Skeletal muscle cell (primary cell): ENCODE results near the gene HYOU1.
"Not testable (repeated sequence)": the region's sequence is repeated elsewhere in the genome, so short reads cannot be mapped to it uniquely, and the experiment has no call there.

Experiments used
- DNase-seq: peaks from one replicate; pipeline ENCODE4 v3.0.0-alpha.2; 2010; ENCODE audit warnings: low read depth
- H3K4me3 ChIP-seq: 2 replicates; pipeline ENCODE4 v1.5.1; 2011; ENCODE audit warnings: low read depth, mild to moderate bottlenecking, control low read depth, low read length, moderate library complexity

HYOU1 gene

DNA sequence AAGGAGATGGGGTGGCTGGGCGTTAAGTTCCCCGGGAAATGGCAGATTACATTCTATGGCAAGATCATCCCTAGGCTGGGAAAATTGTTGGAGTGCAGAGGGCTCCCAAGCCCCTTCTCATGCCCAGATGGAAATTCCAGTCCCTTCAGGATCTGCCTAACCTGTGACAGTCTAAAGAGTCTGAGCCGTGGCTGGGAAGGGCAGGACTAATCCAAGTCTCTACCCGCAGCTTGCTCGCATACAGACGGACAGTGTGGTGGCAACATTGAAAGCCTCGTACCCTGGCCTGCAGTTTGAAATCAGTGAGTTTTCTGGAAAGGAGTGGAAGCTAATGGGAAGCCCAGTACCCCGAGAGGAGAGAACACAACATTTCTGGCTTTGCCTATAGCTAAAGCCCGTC is 31.4 kb upstream of the HYOU1 start:
- DNase-seq: no peak

DNA sequence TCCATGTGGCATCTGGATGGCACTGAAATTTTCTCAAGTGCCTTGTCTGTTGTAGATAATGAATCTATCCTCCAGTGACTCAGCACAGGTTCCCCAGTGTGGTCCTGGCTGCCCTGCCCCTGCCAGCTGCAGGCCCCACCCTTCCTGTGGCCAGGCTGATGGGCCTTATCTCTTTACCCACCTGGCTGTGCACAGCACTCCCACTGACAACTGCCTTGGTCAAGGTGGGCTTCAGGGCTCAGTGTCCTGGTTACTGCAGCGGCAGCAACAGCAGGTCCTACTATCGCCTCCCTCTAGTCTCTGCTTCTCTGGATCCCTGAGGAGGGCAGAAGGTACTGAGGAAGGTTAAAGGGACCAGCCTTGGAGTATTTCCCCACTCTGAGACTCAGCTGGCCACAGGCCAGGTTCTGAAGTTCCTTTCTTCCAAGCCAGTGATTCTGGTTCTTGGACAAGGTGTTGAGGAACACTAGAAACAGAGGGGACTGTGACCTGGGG is 30.8 kb upstream of the HYOU1 start:
- no peak for DNase-seq
- H3K4me3 ChIP-seq: no peak overlapping the region

More for the DNA sequence above, 31.4 kb upstream of the HYOU1 start:
- H3K4me3 ChIP-seq: no peak overlapping the region

DNA sequence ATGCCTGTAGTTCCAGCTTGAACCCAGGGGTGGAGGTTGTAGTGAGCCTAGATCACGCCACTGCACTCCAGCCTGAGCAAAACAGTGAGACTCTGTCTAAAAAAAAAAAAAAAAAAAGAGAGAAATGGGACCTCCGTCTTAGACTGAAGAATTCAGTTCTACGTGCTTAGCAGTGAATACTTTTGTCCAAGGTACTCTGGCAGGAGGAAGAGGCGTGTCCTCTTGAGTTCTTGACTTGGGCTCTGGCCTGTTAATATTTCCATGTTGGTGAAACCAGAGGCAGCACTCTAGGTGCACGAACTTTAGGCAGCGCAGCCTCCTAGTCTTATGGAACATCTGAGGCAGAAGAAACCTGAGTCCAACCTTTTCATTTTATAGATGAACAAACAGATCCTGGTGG is 30.1 kb upstream of the HYOU1 start:
- no peak overlapping the region for H3K4me3 ChIP-seq
- no peak for DNase-seq

DNA sequence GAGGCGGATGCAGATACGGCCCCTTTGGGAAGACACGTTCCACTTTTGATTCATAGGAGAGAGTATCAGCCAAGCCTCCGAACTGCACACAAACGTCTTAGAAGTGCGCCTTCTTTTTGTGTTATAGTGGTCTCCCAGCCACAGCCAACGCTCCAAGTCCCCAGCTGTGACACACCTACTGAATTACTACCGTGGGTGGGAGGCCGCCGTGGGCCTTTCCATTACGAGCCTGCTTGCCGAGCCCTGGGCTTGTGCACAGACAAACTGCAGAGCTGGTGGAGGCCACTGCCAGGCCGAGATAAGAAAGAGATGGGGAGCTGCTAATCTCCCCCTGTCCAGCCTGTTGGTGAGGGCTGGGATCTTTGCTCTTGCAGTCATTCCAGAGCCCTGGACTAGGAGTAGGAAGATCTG is 28.4 kb upstream of the HYOU1 start:
- DNase-seq: no peak
- H3K4me3 ChIP-seq: peak overlapping the region; percentile 86

DNA sequence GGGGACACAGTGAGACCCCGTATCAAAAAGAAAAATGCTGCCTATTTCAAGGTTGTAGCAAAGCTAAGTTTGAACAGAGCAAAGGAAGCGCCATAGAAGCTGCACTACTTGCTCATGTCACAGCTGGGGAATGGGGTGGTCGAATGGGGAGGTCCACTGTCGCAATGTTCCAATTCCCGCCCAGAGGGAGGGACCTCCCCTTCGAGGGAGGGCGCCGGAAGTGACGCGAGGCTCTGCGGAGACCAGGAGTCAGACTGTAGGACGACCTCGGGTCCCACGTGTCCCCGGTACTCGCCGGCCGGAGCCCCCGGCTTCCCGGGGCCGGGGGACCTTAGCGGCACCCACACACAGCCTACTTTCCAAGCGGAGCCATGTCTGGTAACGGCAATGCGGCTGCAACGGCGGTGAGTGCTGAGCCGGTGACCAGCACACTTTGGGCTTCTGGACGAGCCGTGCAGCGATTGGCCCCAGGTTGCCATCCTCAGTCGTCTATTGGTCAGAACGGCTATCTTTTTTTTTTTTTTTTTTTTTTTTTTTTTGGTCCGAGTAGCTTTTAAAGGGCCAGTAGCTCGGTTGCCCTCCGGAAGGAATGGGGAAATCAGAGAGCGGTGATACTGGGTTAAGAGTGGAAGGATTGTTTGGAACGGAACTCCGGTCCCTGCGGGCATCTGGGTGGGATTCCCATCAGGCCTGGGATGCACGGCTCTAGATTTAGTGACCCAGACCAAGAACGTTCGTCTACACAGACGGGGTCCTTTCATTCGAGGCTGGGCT is 27.8 kb upstream of the HYOU1 start, which contains the start of gene HMBS:
Gene HMBS, plus strand, starts transcription at position 219 of the 774 bp plus-strand sequence. Its CDS starts 153 bp downstream, at position 372.
- peak; percentile 88 for DNase-seq
- H3K4me3 ChIP-seq: peak within 1 kb of the TSS; percentile 86

DNA sequence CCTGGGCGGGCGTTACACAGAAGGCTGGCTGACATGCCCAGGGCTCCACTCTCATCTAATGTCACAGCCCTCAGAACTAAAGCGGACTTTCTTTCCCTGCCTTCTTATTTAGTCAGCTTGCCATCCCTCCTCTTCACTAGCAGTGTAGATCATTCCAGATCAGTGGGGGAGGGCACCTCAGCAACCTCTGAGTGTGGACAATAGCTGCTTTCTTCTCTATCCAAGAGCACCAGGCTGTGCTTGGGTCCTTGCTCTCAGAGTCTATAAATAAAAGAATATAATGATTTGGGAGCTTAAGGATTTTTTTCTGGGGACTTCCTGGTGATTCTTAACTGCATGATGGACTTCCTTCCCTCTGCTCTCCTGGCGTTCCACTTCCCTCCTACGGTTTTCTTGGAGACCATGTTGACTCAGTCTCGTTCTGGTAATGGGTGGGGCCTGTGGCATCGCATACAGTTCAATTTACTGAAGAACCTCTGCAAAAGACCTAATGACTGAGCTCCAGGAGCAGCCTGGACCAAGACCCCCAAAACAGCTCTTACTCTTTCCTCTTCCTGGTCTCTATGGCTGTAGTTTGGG is 24.8 kb upstream of the HYOU1 start:
- DNase-seq: no peak
- no peak overlapping the region for H3K4me3 ChIP-seq

DNA sequence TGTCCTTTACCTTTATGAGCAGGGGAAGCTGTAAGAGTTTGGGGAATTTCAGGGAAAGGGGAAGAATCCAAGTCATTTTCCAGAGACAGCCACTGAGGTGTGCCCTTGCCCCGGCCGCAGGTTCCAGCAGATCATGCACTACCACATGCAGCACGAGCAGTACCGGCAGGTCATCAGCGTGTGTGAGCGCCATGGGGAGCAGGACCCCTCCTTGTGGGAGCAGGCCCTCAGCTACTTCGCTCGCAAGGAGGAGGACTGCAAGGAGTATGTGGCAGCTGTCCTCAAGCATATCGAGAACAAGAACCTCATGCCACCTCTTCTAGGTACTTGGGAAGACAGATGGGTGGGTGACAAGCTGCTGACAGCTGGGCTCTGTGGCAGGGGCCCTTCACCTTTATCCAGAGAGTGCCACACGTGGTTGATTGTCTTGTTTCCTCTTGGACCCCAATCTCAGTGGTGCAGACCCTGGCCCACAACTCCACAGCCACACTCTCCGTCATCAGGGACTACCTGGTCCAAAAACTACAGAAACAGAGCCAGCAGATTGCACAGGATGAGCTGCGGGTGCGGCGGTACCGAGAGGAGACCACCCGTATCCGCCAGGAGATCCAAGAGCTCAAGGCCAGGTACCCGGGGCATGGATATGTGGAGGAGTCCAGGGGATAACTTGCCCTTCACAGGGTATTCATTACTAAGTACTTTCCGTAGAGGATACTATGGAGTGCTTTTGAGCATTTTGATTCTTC is 21.8 kb upstream of the HYOU1 start:
- DNase-seq: no peak
- no peak overlapping the region for H3K4me3 ChIP-seq

DNA sequence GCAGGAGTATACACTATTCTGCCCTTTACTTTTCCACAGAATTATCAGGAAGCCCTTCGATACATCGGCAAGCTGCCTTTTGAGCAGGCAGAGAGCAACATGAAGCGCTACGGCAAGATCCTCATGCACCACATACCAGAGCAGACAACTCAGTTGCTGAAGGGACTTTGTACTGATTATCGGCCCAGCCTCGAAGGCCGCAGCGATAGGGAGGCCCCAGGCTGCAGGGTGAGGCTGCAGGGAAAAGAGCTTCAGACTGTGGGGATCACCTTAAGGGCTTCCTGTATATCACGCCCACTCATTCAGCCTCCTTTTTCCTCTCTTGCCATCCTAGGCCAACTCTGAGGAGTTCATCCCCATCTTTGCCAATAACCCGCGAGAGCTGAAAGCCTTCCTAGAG is 20.8 kb upstream of the HYOU1 start:
- H3K4me3 ChIP-seq: no peak overlapping the region
- DNase-seq: no peak

DNA sequence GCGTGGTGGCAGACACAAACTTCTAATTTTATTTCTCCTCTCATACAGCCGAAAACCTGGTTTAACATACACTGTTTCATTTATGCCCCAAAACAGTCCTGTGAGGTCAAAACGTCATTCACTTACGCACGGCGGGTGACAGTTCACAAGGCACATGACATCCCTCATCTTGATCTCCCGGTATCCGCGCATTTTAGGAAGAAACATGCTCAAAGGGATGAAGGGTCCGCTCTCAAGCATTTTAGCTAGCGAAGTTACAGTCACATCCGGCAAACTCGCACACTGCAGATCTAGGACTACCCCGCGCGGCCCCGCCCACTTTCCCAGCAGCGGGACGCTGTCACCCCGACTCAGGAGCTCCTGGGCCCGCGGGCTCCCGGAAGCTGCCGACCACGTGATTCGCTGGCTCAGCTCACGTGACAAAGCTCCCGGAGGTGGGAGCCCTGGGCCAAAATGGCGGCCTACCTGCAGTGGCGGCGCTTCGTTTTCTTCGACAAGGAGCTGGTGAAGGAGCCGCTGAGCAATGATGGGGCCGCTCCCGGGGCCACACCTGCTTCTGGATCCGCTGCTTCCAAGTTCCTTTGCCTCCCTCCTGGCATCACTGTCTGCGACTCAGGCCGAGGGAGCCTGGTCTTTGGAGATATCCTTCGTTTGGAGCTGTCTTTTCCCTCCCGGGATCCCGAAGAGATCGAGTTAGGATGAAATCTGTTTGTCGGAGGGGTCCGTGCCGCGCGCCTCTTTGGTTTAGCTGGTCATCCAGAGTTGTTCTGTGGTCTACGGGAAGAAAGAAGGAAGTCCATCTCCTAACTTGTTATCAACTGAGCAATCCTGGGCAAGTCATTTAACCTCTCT is 10.6 kb upstream of the HYOU1 start, which contains the start of gene VPS11:
Gene VPS11, plus strand, starts transcription at position 448 of the 852 bp plus-strand sequence. Its CDS starts 6 bp downstream, at position 454.
- peak; percentile 78 for DNase-seq
- peak within 1 kb of the TSS; percentile 83 for H3K4me3 ChIP-seq

DNA sequence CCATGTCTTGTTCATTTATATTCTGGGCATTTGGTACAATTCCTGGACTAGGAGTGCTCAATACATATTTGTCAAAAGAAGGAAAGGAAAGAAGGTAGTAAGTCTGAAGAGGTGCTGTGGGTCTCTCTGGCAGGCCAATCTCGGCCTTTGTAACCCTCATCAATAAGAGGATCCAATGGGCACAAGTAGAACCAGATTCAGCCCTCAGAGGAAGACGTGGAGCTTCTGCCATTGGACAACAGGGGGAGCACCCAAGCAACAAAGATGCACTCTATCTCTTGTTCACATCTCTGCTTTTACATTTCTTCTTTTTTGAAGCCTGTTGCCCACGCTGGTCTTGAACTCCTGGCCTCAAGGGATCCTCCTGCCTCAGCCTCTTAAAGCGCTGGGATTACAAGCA is 8.4 kb upstream of the HYOU1 start:
- DNase-seq: no peak
- H3K4me3 ChIP-seq: no peak overlapping the region

DNA sequence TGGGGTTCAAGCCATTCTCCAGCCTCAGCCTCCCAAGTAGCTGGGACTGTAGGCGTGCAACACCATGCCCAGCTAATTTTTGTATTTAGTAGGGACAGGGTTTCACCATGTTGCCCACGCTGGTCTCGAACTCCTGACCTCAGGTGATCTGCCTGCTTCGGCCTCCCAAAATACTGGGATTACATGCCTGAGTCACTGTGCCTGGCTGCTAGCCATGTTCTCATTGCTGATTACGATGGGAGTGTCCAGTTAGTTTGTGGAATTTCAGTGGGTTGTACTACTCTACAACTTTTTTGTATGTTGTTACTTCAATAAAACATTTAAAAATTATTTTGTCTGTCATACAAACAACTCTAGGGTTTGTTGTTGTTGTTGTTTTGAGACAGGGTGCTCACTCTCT is 5.8 kb upstream of the HYOU1 start:
- no peak for DNase-seq
- H3K4me3 ChIP-seq: no peak overlapping the region

DNA sequence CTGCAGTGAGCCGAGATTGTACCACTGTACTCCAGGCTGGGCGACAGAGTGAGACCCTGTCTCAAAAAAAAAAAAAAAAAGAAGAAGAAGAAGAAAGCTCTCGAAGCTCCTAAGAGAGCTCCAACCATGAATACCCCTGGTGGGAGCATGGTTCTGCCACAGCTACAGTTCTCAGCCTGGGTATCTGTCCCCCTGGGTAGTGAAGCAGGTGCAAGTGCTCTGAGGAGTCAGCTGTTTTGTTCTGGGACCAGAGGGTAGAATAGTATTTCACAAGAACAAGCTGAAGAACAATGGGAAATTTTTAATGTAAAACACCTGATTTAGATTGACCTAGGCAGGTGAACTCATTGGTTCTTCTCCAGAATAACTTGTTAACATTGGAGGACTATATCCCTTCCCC is 4.3 kb upstream of the HYOU1 start:
- H3K4me3 ChIP-seq: no peak overlapping the region
- DNase-seq: no peak

DNA sequence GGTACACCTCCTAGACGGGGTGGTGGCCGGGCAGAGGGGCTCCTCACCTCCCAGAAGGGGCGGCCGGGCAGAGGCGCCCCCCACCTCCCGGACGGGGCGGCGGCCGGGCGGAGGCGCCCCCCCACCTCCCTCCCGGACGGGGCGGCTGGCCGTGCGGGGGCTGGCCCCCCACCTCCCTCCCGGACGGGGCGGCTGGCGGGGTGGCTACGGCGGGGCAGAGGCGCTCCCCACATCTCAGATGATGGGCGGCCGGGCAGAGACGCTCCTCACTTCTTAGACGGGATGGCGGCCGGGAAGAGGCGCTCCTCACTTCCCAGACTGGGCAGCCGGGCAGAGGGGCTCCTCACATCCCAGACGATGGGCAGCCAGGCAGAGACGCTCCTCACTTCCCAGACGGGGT is 2.1 kb upstream of the HYOU1 start:
- DNase-seq: not testable (repeated sequence)

DNA sequence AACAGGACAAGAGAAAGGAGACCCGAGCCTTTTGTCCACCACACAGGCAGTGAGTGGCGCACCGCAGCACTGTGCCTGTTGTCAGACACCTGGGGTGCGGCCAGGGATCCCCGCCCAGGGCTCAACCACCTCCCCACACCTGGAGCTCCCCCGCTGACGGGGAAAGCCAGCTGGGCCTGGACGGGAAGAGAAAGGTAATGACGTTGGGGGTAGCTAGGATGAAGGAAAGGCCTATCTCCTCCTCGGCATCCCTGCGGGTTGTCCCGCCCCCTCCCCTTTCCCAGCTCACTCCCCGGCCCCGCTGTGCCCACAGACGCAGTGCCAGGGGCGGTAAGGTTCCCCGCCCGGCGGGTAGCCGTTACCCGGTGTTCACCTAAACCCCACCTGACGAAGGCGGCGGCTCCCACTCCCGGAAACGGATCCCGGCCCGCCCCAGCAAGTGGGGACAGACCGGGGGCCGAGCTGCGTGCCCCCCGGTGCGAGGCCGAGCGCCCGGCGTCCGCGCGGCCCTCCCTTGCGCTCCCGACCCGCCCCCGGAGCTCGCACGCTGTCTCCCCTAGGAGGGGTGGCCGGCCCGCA is 495 bp downstream of the HYOU1 start:
- H3K4me3 ChIP-seq: peak overlapping the region; percentile 87
- no peak for DNase-seq

More for the DNA sequence above, 2.1 kb upstream of the HYOU1 start:
- not testable (repeated sequence) for H3K4me3 ChIP-seq

DNA sequence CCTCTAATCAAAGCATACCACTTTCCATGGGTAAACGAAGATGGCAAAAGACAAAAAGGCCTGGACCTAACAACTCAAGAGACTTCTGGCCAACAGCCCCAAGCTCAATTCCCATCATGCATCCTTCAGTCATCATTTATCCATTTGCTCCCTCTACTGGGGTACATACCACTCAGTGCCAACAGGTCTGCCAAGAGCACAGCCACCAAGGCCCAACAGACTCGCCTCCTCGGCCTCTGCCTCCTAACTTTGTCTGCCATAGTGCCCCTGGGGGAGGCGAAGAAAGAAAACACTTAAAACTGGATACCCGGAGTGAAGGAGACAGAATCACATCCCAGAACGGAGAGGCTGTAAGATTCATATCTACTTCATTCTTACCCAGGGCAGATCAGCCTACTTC is 1.1 kb downstream of the HYOU1 start:
- H3K4me3 ChIP-seq: peak overlapping the region; percentile 87

DNA sequence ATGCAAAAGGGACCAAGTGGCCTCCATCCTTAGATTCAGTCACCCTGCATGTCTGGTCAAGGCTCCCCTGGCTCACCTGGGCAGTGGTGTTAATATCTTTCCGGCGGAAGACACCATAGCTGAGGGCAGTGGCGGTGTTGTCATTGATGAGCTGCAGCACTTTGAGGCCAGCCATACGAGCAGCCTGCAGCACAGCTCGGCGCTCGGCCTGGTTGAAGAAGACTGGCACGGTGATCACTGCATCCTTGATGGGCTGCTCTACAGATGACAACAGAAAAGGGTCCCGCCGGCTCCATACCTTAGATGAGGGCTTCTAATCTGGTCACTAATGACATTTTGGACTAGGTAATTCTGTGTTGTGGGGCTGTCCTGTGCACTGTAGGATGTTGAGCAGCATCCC is 2.6 kb downstream of the HYOU1 start:
- no peak overlapping the region for H3K4me3 ChIP-seq
- no peak for DNase-seq

More for the DNA sequence above, 1.1 kb downstream of the HYOU1 start:
- DNase-seq: no peak

DNA sequence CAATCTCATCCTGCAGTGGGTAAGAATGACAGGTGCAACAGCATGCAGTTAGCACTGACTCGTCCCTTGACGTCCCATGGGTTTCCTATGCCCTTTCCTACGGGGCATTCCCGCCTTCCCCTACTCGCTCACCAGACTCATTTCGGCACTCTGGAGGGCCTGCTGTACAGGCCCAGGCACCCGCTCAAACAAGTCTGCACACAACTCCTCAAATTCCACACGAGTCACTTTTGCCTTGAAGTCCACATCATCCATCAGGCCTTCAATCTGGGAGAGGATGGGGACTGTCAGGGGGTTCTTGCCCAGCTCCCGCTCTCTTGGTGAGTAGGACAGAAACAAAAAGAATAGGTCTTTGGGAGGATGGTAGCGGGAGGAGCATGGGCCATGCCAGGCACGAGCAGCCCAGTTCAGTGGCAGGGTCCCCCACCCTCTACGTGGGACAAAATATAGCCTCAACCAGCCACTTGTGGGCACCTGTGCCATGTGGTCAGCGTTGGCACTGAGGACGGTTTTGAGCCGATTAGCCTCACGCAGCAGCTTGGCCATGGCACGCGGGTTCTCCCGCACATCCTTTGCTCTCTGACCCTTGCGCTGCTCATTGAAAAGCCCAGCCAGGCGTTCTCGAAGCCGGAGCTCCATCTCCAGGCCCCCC is 4.7 kb downstream of the HYOU1 start:
- no peak for DNase-seq
- H3K4me3 ChIP-seq: no peak overlapping the region

DNA sequence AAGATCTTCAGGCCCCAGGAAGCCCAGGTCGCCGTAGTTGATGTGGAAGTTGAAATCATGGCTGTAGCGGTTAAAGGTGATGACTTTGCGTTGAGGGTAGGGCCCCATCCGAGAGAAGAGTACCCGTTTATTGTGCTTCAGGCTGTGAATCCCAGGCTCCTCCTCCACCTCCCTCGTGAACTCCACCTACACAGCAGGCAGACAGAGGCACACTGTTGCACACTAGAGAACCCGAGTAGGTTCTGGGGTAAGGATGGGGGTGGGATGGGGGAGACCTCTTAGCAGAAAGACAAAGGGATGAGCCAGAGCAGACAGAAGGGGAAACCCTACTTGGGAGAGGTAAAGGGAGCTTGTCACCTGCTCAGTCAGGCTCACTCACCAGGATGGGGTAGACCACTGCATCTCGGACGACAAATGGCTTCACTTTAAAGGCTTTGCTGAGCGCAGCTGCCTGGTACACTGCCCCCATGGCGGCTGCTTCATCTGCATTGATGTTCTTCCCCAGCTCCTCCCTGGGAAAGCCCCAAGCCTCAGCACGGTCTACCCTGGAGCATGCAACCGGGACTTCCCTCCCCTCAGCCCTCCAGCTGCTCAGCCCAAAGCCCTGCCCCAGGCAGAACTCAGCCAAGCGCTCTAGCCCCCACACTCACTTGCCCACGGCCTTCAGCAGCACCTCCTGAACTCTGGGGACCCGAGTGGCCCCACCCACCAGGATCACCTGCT is 5.4 kb downstream of the HYOU1 start:
- H3K4me3 ChIP-seq: no peak overlapping the region
- DNase-seq: no peak
